Measurements from ENCODE around the gene ATP9B. TPM values are rescaled to one million over a fixed set of nuclear protein-coding genes. Genes with fewer than 3 reads are reported as not detected.

Gene ATP9B
- total RNA-seq, 1 donor from 2014 or later, result 16.2 TPM

- no peak for DNase-seq (ENCODE audit: low read depth)
- H3K27me3 ChIP-seq (ENCODE audit: control insufficient read depth, insufficient read depth, low read length), result no peaks in the 10 kb centered on the region
- no peaks in the 10 kb centered on the region for H3K36me3 ChIP-seq (ENCODE audit: control insufficient read depth, insufficient read depth, low read length)
- TF ChIP-seq CTCF (IDR thresholded peaks at IDR 0.05; ENCODE audit: insufficient read depth, low read length, poor library complexity, severe bottlenecking), result no peak
- H3K4me3 ChIP-seq (ENCODE audit: low read depth, low read length), result no peak overlapping the region
Measured at GRCh38 chr18:79100944-79101343, 31.8 kb downstream of the ATP9B start.

- TF ChIP-seq CTCF (IDR thresholded peaks at IDR 0.05; ENCODE audit: insufficient read depth, low read length, poor library complexity, severe bottlenecking), result no peak
- no peaks in the 10 kb centered on the region for H3K27me3 ChIP-seq (ENCODE audit: control insufficient read depth, insufficient read depth, low read length)
- no peak for DNase-seq (ENCODE audit: low read depth)
Measured at GRCh38 chr18:79102886-79103285, 33.7 kb downstream of the ATP9B start.

GRCh38 chr18:79104137-79104536, 34.9 kb downstream of the ATP9B start:
- Histone ChIP-seq H3K4me3 (ENCODE audit: low read depth, low read length) (no peak overlapping the region), H3K36me3 (ENCODE audit: control insufficient read depth, insufficient read depth, low read length) (no peaks in the 10 kb centered on the region), H3K27me3 (ENCODE audit: control insufficient read depth, insufficient read depth, low read length) (no peaks in the 10 kb centered on the region)
- no peak for TF ChIP-seq CTCF (IDR thresholded peaks at IDR 0.05; ENCODE audit: insufficient read depth, low read length, poor library complexity, severe bottlenecking)
- DNase-seq (ENCODE audit: low read depth), result no peak

More at GRCh38 chr18:79102886-79103285, 33.7 kb downstream of the ATP9B start:
- Histone ChIP-seq H3K4me3 (ENCODE audit: low read depth, low read length) (no peak overlapping the region), H3K36me3 (ENCODE audit: control insufficient read depth, insufficient read depth, low read length) (no peaks in the 10 kb centered on the region)

GRCh38 chr18:79105455-79105854, 36.3 kb downstream of the ATP9B start:
- TF ChIP-seq CTCF (IDR thresholded peaks at IDR 0.05; ENCODE audit: insufficient read depth, low read length, poor library complexity, severe bottlenecking), result no peak
- DNase-seq (ENCODE audit: low read depth), result no peak

GRCh38 chr18:79106084-79106483, 36.9 kb downstream of the ATP9B start:
- Histone ChIP-seq H3K36me3 (ENCODE audit: control insufficient read depth, insufficient read depth, low read length) (no peaks in the 10 kb centered on the region), H3K4me3 (ENCODE audit: low read depth, low read length) (no peak overlapping the region), H3K27me3 (ENCODE audit: control insufficient read depth, insufficient read depth, low read length) (no peaks in the 10 kb centered on the region)
- no peak for DNase-seq (ENCODE audit: low read depth)
- no peak for TF ChIP-seq CTCF (IDR thresholded peaks at IDR 0.05; ENCODE audit: insufficient read depth, low read length, poor library complexity, severe bottlenecking)

More at GRCh38 chr18:79105455-79105854, 36.3 kb downstream of the ATP9B start:
- no peak overlapping the region for H3K4me3 ChIP-seq (ENCODE audit: low read depth, low read length)
- H3K36me3 ChIP-seq (ENCODE audit: control insufficient read depth, insufficient read depth, low read length), result no peaks in the 10 kb centered on the region
- H3K27me3 ChIP-seq (ENCODE audit: control insufficient read depth, insufficient read depth, low read length), result no peaks in the 10 kb centered on the region

- Histone ChIP-seq H3K4me3 (ENCODE audit: low read depth, low read length) (no peak overlapping the region), H3K36me3 (ENCODE audit: control insufficient read depth, insufficient read depth, low read length) (no peaks in the 10 kb centered on the region)
- no peak for TF ChIP-seq CTCF (IDR thresholded peaks at IDR 0.05; ENCODE audit: insufficient read depth, low read length, poor library complexity, severe bottlenecking)
Measured at GRCh38 chr18:79107886-79108285, 38.7 kb downstream of the ATP9B start.

More at GRCh38 chr18:79107886-79108285, 38.7 kb downstream of the ATP9B start:
- no peak for DNase-seq (ENCODE audit: low read depth)
- H3K27me3 ChIP-seq (ENCODE audit: control insufficient read depth, insufficient read depth, low read length), result no peaks in the 10 kb centered on the region
